ENCODE results near the gene ST8SIA4.

DNA sequence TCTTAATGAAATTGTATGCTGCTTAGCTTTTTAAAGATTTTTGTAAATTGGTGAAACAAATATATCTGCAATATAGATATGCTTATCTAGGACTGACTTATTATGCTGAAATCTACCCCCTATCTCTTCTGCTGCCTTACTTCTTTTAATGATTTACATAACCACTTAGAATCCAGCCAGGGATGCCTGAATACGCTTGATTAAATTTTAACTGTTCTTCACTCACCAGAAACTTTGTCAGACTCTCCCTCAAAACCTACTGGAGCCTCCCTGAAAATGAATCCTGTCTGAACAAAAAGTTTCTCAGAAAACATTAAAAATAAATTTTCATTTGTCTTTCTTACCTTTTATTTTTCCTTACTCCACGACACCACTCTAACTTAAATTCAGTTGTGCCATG is 111.7 kb downstream of the ST8SIA4 start:
- TF ChIP-seq POLR2A (IDR thresholded peaks at IDR 0.05; ENCODE audit: low read depth, low read length): no peak
- no peak for TF ChIP-seq POLR2AphosphoS5 (IDR thresholded peaks at IDR 0.05; ENCODE audit: low read depth, low read length)
